HG02884 (cell line): Measurements from ENCODE around the gene ZFHX2.

ENCODE experiments used
- ATAC-seq: cut with Tn5 transposase; IDR thresholded peaks from one replicate; pipeline ENCODE4 v1.9.1; 2021; ENCODE audit warnings: mild to moderate bottlenecking, moderate library complexity; ENCODE audit not compliant: unreplicated experiment

The ZFHX2 gene

DNA sequence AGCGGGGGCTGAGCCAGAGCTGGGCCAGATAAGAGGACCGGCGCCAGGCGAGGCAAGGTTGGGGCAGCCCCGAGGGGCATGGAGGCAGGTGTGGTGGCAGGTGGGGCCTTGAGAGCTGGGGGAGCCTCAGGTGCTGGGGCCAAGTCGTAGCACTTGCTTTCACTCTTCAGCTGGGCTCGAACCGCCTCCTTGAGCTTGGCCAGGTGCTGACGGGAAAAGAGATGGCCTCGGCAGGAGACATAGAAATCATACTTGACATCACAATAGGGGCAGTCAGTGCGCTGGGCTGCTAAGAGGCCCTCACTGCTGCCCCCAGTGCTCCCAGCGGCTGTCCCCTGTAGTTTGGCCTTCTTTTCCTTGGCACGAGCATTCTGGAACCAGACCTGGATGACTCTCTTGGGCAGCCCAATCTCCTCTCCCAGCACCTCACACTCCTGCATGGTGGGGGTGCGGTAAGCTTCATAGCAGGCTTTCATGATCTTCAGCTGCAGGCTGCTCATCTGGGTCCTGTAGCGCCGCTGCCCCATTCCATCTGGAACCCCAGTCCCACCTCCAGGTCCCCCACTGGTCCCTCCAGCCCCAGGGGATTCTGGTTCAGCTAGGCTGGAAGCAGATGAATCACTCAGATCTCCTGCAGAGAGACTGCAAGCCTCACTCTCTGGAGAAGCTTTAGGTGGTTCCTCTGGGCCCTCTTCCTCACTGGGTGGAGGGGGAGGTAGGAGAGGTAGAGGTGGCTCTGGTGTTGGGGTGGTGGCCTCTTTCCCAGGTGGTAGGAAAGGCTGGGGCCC, 28.1 kb downstream of the ZFHX2 start:
- ATAC-seq, result no peak

DNA sequence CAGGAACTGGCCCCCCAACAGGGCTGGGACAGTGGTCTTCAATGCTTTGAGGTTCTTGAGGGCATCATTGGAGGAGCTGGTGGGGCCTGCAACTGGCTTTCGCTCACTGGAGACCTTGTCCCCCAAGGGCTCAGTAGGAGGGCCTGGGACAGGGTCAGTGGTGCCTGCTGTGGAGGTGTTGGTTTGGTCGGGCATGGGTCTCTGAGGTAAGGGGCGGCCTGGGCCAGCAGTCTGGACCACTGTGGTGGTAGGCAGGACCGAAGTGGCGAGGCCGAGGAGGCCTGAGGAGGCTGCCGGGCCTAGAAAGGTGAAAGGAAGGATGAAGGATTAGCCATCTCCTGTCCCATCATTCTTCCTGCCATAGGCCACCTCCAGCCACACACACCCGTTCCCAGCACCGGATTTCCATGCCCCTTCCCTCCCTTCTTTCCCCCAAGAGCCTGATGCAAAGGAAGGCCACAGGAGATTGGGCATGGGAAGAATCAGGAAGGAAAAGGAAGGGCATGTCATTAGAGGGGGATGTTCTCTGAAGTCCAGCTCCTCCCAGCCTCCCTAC, 28.8 kb downstream of the ZFHX2 start:
- no peak for ATAC-seq

DNA sequence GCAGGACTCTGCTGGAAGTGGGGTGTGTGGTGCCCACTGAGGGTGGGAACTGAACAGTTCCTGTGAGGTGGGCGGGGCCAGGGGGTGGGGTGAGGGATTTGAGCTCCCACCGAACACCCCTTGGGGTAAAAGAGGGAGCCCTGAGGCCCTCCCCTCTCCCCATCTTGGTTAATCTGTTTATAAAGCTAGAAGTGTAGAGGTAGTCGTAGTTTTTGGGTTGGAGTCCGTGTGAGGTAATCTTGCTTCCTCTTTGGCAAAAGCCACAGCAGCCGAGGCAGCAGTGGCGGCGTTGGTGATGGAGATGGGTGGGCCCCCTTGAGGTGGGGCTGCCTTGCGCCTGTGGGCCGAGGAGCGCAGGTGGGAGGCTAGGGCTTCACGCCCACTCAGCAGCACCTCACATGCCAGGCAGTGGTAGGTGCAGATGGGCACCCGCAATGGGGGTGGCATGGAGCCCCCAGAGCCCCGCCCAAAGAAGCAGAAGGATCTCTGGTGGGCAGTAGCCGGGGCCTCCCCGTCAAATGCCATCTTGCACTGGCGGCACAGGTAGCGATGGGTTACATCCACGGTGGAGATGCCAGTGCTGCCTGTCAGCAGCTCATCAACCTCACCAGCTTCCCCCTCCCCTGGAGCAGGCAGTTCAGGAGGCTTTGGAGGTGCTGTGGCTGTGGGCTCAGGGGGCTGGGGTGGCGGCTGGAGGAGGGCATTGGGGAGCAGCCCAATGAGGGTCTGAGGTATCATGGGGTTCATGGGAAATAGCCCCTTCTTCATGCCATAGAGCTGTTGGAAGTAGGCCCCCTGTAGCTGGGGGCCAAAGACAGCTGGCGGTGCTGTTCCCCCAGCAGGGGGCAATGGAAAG, 29.6 kb downstream of the ZFHX2 start:
- no peak for ATAC-seq

DNA sequence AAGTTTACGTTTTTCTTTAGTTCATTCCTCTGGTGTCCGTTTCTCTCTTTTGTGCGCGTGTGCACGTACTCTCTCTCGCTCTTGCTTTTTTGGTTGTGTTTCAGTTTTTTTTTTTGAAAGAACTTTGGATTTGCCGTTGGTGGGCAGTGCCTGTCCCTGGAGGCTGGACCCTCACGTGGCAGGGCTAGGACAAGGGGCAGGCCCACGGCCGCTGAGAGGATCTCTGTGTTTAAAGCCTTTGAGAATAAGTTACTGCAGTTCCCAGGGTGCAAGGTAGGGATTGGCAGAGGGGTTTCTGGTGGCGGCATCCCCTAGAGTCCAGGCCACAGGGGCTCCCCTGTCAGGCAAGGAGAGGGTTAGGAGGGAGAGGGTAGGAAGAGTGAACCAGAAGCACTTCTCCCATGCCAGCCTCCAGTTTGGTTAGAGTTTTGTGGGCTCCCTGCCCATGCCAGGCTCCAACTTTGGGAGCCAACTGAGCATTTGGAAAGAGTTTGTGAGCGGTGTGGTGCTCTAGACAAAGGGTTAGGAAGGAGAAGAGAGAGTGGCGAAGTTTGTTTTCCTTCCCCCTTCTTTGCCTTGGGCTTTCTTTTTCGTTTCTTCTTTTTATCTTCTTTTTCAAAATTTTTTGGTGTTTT, 30.5 kb downstream of the ZFHX2 start:
- no peak for ATAC-seq

DNA sequence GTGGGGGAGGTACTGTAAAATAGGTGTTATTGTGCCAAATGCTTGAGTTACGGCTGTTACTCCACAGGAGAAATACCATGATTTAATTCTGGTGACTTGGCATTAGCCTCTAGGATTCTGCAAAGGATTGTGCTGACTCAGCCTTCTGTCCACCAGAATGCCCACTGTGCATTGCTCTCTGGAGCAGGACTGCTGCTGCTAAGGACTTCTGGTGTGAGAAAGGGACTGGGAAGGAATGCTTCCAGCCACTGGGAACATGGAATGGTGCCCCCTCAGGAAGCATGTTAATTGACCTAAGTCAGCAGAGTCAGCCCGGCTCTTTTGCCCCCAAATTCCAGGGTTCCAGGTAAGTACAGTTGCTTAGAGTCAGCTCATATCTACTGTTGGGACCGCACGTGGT, 32.9 kb downstream of the ZFHX2 start:
- ATAC-seq, result no peak

DNA sequence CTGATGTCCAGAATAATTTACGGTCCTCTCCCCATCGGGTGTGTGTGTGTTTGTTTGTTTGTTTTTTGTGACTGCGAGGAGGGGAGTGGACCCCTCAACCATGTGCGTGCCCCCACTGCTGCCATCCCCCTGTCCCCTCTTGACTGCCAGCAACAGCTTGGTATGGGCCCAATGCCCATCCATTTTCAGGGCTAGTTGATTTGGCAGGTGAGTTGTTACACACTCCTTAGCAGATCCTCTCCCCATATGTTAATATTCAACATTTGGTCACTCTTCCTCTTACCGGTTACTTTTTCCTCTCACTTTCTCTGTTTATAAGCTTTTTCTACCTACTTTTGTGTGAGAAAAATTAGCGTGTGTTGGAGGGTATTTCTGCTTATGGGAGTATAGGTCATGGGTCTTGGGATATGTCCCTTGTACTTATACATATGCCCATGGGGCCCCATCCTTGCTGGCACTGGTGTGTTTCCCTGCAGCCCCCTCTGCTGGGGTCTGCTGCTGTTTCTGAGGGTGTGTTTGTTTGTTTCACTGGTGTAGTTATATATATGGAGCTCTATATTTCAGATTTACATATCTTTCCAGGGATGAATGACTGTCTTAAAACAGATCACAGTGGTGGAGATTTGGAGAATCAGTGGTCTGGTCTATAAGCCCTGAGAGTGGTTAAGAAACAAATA, 33.8 kb downstream of the ZFHX2 start:
- ATAC-seq, result no peak

DNA sequence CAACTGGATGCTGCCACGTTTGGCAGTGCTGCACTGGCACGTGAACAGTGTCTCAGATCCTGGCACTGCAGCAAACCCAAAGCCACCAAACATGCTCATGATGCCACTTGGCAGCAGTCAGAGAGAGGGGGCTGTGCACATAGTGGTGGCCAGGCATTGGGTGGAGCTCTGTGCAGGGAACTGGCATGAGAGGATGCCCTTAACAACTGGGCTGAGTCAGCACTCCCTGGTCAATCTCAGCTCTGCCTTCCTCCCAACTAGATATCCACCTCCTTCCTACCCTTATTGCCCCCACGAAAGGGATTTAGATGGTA, 37.0 kb downstream of the ZFHX2 start:
- no peak for ATAC-seq

DNA sequence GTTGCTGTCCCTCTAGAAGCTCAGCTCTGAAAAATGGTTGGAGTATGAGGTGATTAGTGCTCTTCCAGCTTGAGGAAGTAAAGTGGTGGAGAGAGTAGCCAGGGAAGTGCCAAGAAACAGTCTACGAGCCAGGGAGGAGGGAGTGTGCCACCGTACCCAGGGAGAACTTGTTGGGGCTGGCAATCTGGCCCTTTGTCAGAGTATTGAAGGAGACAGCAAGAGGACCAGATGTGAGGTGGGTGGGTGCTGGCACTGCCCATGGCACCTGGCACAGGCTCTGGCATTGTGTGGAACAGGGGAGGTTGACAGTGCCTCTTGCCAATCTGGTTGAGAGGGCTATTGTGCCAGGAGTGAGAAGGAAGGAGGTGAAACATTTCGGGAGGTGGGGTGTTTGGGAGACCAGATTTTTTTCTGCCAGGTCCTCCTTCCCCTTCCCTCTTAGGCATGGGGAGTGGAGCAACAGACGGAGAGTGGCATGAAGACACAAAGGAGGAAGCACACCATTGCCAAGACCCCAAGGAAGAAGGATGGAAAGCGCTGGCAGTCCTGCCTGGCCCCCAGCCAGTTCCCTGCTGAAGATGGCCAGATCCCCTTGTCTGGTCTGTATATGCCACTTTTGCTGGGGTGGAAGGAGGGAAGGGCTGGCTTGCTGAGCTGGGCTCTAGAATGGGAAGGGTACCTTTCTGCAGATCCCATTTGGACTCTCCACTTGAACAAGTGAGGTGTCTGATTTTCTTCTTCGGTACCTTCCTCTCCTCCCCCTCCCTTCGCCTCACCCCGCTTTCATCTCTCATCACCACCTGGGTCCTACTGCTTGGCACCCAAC, 37.5 kb downstream of the ZFHX2 start:
- no peak for ATAC-seq

DNA sequence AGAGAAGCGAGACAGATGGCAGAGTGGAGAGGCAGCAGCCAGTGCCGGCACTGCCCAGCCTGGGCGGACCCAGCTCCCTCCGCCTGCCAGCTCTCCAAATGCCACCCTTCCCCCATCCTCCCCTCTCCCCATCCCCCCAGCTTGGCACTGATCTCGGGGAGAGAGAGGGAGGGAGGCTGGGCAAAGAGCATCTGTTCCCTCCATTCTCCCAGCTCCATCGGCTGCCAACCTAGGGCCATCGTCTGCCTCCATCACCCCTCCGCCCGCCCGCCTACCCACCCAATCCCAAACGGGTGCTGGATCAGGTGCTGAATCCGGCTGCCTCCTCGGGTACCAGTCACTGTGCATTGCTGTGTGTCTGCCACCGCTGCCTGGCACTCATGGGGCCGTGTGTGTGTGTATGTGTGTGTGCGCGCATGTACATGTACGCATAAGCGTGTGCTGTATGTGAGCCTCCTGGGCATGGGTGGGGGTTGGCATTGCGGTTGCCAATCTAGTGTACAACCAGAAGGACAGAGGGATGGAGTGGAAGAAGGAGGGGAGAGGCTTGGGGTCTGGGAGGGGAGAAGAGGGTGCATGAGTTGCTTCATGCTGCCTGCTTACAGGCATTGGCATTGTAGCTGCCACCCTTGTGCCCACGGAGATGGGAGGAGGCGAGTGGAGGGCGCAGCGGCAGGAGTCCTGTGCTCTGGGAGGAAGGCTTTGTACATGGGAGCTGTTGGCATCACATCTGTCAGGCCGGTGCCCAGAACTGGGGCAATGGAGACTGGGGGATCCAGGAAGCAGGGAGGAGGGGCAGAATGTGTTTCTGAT, 38.4 kb downstream of the ZFHX2 start:
- ATAC-seq, result no peak

DNA sequence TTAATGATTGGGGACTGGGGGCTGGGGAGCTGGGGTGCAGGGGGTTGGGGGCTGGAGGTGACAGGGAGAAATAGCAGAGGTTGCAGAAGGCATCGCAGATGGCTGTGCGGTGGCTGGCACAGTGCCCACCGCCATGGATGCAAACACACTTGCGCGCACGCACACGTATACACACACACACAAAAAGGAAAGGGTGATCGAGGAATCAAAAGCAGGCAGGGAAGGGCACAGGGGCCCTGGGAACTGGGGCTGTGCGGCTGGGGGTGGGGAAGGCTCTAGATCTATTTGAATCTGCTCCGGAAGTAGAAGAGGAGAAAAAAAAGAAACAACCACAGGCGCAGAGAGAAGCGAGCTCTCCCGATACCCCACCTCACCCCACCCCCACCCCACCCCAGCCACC, 39.4 kb downstream of the ZFHX2 start:
- ATAC-seq, result no peak

DNA sequence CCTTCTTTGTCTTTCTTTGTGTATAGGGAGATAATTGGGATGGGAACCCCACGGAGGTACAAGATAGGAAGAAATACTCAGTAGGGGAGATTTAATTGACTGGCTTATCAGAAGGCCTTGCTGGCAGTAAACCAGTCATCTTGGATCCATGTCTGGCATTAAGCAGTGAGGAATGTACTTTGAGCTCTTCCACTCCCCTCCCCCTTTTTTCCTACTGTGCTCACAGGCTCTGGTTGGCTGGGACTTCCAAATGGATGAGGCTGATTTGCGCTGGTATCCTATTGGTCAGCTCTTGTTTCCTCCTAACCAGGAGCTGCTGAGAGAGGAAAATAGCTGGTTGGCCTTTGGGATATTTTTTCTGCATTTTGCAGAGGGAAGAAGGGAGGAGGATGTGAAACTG, 57.3 kb downstream of the ZFHX2 start:
- no peak for ATAC-seq

DNA sequence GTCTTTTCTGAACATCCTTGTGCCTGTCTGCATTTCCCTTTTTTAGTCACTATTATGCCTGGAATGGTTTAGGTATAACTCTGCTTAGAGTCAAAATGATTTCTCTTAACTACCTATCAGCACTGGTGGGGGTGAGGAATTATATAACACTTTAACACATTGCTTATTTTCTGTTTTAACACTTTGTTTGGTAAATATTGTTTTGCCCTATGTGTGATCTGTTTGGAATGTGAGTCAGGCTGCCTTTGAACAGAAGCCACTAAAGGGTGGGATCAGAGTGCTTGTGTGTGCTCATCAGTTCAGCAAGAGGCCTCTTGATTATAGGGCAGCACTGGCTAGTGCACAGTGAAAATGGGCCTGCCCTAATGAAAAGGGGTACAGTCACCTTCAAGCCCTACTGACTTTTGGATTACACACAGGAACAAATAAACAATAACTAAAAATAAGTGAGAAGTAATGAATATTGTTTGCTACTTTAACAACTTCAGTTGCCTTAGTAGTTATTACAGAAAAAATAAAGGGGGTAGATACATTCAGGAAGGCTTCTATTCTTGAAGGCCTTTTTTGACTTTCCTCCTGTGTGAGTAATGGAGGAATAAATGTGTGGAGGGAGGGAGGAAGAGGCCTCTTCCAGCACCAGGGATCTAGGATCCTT, 58.8 kb downstream of the ZFHX2 start:
- ATAC-seq, result no peak

DNA sequence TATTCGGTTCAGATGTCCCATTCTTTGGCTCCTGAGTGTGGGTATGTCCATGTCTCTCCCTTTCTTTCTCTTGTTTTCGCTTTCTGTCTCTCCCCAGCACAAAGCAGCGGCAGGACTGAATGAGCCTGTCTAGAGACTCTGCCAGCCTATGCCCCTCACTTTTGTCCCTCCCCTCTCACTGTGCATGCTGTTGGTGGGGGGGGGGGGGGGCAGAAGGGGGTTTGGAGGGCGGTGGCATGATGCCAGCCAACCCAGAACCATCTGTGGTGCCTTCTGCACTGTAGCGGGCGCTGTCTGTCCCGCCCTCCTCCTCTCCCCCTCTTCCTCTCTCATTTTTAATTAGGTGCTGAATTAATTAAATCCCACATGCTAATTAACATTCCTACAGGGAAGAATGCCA, 64.3 kb downstream of the ZFHX2 start:
- no peak for ATAC-seq

DNA sequence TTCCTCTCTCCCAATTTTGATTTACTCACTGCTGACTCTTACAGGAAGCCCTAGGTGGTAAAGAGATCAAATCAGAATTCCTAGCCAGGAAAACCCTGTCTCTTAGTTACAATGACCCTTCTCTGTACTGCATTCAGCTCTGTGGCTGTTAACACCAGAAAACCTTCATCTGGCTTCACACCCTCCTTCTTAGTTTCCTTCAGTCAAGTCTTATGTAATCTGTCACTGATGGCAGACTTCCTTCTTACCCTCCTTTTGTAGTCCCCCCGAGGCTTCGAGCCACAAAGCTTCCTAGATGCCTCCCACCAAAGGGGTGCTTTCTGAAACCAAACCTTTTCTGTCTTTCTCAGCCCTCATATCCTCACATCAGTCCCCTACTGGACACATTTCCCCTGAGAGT, 65.5 kb downstream of the ZFHX2 start:
- no peak for ATAC-seq

DNA sequence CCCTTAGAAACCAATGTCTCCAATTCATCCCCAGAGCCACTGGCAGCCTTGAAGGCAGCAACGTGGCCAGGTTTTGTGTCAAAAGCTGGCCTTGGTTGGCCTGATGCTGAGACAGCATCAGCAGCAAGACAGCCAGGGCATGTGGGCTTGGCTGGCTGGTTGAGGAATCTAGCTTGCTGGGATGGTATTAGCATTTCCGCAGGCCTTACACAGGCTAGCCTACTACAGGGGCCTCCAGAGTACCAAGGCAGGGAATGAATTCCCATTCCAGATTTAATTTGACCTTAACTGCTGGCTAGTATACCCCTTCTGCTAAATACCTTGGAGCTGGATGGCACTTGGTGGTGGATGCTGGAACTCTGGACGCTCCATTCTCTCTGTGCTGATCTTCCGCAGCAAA, 66.2 kb downstream of the ZFHX2 start:
- ATAC-seq, result no peak

DNA sequence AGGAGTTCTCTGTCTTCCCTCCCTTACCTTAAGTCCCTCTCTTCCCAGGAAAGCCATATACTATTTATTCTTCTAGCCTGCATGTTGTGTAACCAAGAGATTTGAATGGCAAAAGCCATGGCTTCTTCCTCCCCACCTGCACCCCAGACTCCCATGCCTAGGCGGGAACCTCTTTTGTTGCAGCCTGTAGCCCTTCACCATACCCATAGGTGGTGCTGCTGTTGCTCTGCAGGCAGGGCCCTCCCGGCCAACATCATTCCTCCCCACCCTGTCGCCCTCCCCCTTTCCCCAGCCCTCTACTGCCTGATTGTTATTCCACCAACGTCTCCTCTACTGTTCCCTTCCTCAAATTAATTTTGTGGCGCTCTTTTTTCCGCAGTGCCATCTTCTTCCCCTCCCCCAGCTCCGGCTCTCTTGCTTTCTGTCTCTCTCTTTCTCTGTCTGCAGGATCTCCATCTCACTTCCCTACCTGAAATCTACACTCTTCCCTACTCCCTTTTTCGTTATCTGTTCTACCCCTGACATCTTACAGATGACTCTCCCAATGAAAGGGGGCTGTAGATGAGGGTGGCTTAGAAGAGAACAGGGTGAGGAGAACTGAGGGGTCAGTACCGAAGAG, 68.2 kb downstream of the ZFHX2 start:
- no peak for ATAC-seq

DNA sequence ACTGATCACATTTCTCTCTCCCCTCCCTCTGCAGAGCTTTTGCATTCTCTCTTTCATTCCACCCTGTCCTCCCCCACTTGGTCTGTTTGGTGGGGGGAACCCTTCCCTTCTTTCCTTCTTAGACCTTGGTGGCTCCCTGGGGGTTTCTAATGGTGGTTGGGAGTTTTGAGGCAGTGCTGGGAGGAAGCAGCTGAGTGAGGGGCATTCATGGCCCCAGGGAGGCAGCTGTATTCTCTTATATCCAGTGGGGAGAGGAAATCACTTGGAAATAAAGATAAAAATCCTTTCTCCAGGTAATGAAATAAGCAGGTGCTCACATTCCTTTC, 68.8 kb downstream of the ZFHX2 start:
- ATAC-seq, result no peak

DNA sequence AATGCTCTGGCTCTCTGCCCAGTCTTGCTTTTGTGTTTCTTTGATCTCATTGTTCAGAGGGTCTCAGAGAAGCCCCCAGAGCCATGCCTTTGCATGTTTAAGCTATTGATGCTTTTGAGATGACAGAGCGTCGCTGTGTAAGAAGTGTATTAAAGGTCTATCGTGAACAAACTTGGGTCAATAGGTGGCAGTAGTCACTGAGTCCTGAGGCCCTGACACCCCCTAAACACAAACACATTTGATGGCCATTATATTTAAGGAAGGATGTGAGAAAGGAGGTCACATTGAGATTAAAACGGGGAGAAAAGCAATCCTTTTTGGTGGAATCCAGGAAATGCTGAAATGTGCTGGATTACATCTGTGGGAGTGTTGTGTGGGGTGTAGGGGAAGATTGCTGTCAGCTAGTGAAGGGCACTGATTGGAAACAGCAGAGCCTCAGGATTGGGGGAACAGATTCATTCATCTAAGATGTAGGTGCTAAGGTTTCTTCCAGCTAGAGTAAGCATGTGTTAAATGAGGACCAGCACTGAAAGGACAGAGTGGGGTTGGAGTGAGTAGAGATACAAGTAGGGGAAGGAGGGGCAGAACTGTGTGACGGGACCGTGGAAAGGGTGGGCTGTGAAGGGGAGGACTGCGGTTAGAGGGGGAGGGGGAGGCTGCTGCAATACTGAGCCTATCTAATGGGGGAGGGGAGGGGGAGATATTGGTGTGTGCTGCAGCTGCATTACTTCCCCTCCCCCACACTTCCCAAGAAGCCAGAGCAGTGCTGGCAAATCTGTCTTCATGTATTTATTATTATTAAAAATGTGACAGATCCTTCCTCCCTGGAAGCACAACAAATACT, 69.4 kb downstream of the ZFHX2 start:
- no peak for ATAC-seq
